Keratinocyte (primary cell): Measurements from ENCODE around the gene ASCL2. TPM values are rescaled to one million over a fixed set of nuclear protein-coding genes. Genes with fewer than 3 reads are reported as not detected.

Experiments used
- DNase-seq: peaks from one replicate; pipeline ENCODE4 v3.0.0-alpha.2; 2011; ENCODE audit warnings: low read depth, missing footprints, low spot score
- FAIRE-seq: peaks from 2 replicates; lab custom pipeline; 2011; peaks lifted over from hg19 to GRCh38; lab: Jason Lieb, UNC
- H2AFZ ChIP-seq: 2 replicates; pipeline ENCODE4 v1.6.0; 2012; ENCODE audit warnings: low read length, control low read depth, inconsistent platforms; ENCODE audit not compliant: control insufficient read depth
- H3K27ac ChIP-seq: 2 replicates; pipeline ENCODE4 v1.5.1; 2011; ENCODE audit warnings: low read length; ENCODE audit not compliant: control insufficient read depth, insufficient read depth
- H3K27me3 ChIP-seq: 3 replicates; pipeline ENCODE4 v1.6.0; 2011; ENCODE audit warnings: low read length; ENCODE audit not compliant: control insufficient read depth, insufficient read depth; ENCODE audit errors: extremely low read depth
- H3K36me3 ChIP-seq, 2 experiments: 2 replicates in 1 of 2; 3 replicates in 1 of 2; pipeline ENCODE4 v1.5.1; 2011; ENCODE audit warnings: low read length in 2 of 2, mild to moderate bottlenecking in 1 of 2; ENCODE audit not compliant: control insufficient read depth in 2 of 2, insufficient read depth in 2 of 2; ENCODE audit errors: extremely low read depth in 1 of 2
- H3K4me1 ChIP-seq: 3 replicates; pipeline ENCODE4 v1.5.1; 2011; ENCODE audit warnings: low read length; ENCODE audit not compliant: control insufficient read depth, insufficient read depth; ENCODE audit errors: extremely low read depth
- H3K4me2 ChIP-seq: 3 replicates; pipeline ENCODE4 v1.6.0; 2011; ENCODE audit warnings: low read depth, low read length; ENCODE audit not compliant: control insufficient read depth, insufficient read depth; ENCODE audit errors: extremely low read depth
- H3K4me3 ChIP-seq, 3 experiments: fragments of 200-600 bp in 1 of 3; sonication (generic) in 1 of 3; 2 replicates in 2 of 3; 3 replicates in 1 of 3; pipeline ENCODE4 v1.5.1; 2011 to 2016; ENCODE audit warnings: low read length in 3 of 3, mild to moderate bottlenecking in 3 of 3, control low read depth in 2 of 3, inconsistent platforms in 1 of 3, low read depth in 1 of 3, mixed read lengths in 1 of 3, mixed run types in 1 of 3, moderate library complexity in 1 of 3; ENCODE audit not compliant: control insufficient read depth in 2 of 3, insufficient read depth in 2 of 3; ENCODE audit errors: extremely low read depth in 1 of 3
- H3K79me2 ChIP-seq: 2 replicates; pipeline ENCODE4 v1.6.0; 2012; ENCODE audit warnings: low read length; ENCODE audit not compliant: control insufficient read depth, insufficient read depth
- H3K9ac ChIP-seq: 3 replicates; pipeline ENCODE4 v1.6.0; 2011; ENCODE audit warnings: low read length; ENCODE audit not compliant: control insufficient read depth, insufficient read depth; ENCODE audit errors: extremely low read depth
- H3K9me1 ChIP-seq: 3 replicates; pipeline ENCODE4 v1.6.0; 2011; ENCODE audit warnings: low read length; ENCODE audit not compliant: control insufficient read depth, insufficient read depth; ENCODE audit errors: extremely low read depth
- H3K9me3 ChIP-seq: 2 replicates; pipeline ENCODE4 v1.5.1; 2012; ENCODE audit warnings: low read depth, low read length; ENCODE audit not compliant: control insufficient read depth
- H4K20me1 ChIP-seq: 3 replicates; pipeline ENCODE4 v1.6.0; 2011; ENCODE audit warnings: low read length; ENCODE audit not compliant: control insufficient read depth, insufficient read depth; ENCODE audit errors: extremely low read depth
- CTCF ChIP-seq, 3 experiments: IDR thresholded peaks in 1 of 3; conservative IDR thresholded peaks in 1 of 3; optimal IDR thresholded peaks in 1 of 3; 2 replicates in 2 of 3; 3 replicates in 1 of 3; pipeline versions ENCODE3 to v1.5.1; 2011; ENCODE audit warnings: low read length in 3 of 3, mild to moderate bottlenecking in 3 of 3, moderate library complexity in 2 of 3, control low read depth in 1 of 3, inconsistent platforms in 1 of 3; ENCODE audit not compliant: insufficient read depth in 2 of 3; ENCODE audit errors: extremely low read depth in 1 of 3
- EZH2 ChIP-seq: IDR thresholded peaks from one replicate; pipeline ENCODE4 v1.6.1; 2012; ENCODE audit warnings: inconsistent platforms, mild to moderate bottlenecking, low read length, moderate library complexity
- dilution Hi-C: fragments of 300-500 bp; cut with MboI; formaldehyde crosslinking; loops from one replicate; pipeline ENCODE4 v1.7.0; 2020; ENCODE audit warnings: low sequenced_read_pairs; ENCODE audit not compliant: extremely low pct_ligation_motif_present
- polyA plus RNA-seq, 5 experiments: library from polyadenylated mRNA; depleted of rRNA in 3 of 5; stranded (reverse) in 3 of 5; stranded (forward) in 1 of 5; unstranded in 1 of 5; fragments of >200 nt; gene quantifications; 1 replicate in 1 of 5; 2 replicates in 3 of 5; 3 replicates in 1 of 5; pipeline versions ENCODE4 v1.2.1 to v1.2.3, GENCODE V29; 2011 to 2012; ENCODE audit warnings: missing spikeins in 2 of 5, low read depth in 1 of 5, low replicate concordance in 1 of 5

ASCL2 gene
- polyA plus RNA-seq, 1 donor (not counting 4 experiments of a cell fraction or from before 2014, with no cell fraction given) = 0.26 TPM

DNA sequence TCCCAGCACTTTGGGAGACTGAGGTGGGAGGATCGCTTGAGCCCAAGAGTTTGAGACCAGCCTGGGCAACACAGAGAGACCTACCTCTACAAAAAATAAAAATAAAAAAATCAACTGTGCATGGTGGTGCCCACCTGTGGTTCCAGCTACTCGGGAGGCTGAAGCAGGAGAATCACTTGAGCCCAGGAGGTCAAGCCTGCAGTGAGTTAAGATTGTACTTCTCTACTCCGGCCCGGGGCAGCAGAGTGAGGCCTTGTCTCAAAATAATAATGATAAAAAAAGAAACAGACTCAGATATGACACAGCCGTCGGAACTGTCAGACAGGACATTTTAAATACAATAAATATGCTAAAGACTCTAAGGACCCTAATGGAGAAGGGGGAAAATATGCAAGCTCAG is 18.4 kb downstream of the ASCL2 start:
- Histone ChIP-seq H3K4me3 (no peak overlapping the region), H3K4me1 (peaks cover 10% of the 10 kb centered on the region), H3K27me3 (no peaks in the 10 kb centered on the region), H3K79me2 (no peaks in the 10 kb centered on the region), H3K9me3 (no peaks in the 10 kb centered on the region), H3K4me2 (no peak overlapping the region), H3K9me1 (no peaks in the 10 kb centered on the region), H3K27ac (no peak overlapping the region), H4K20me1 (no peaks in the 10 kb centered on the region), H2AFZ (no peak overlapping the region), H3K36me3 (no peaks in the 10 kb centered on the region), H3K9ac (no peak overlapping the region)
- no peak for DNase-seq
- dilution Hi-C loops = no loop called here
- no peak for FAIRE-seq
- TF ChIP-seq CTCF (optimal IDR thresholded peaks at IDR 0.05 in 1 of 3, IDR thresholded peaks at IDR 0.05 in 1 of 3, conservative IDR thresholded peaks at IDR 0.05 in 1 of 3; ENCODE audit: extremely low read depth in 1 of 3, insufficient read depth in 2 of 3, low read length in 3 of 3) (no peak), EZH2 (no peak)

GRCh38 chr11:2251138-2251537 is 19.2 kb downstream of the ASCL2 start:
- H3K9me1 ChIP-seq = no peaks in the 10 kb centered on the region
- FAIRE-seq = no peak

More at GRCh38 chr11:2251138-2251537, 19.2 kb downstream of the ASCL2 start:
- Histone ChIP-seq H3K36me3 (no peaks in the 10 kb centered on the region), H3K27me3 (no peaks in the 10 kb centered on the region), H3K4me2 (no peak overlapping the region), H3K4me1 (peaks cover under 1% of the 10 kb centered on the region), H4K20me1 (no peaks in the 10 kb centered on the region), H3K79me2 (no peaks in the 10 kb centered on the region), H3K4me3 (no peak overlapping the region), H3K9ac (no peak overlapping the region), H3K9me3 (no peaks in the 10 kb centered on the region), H2AFZ (no peak overlapping the region), H3K27ac (no peak overlapping the region)
- TF ChIP-seq EZH2 (no peak), CTCF (optimal IDR thresholded peaks at IDR 0.05 in 1 of 3, IDR thresholded peaks at IDR 0.05 in 1 of 3, conservative IDR thresholded peaks at IDR 0.05 in 1 of 3; ENCODE audit: extremely low read depth in 1 of 3, insufficient read depth in 2 of 3, low read length in 3 of 3) (no peak)
- dilution Hi-C loops = no loop called here
- no peak for DNase-seq
